Pericardium fibroblast (primary cell): ENCODE data around the gene SLC2A1. TPM values are rescaled to one million over a fixed set of nuclear protein-coding genes. Genes with fewer than 3 reads are reported as not detected.

Source experiments
- total RNA-seq: library from RNA; depleted of rRNA; stranded (reverse); fragments of >200 nt; gene quantifications from 2 replicates; pipeline ENCODE4 v1.2.3, GENCODE V29; 2015

Gene SLC2A1
- 85.2 and 131 TPM in 2 replicates for total RNA-seq

GRCh38 chr1:42958488-42959319, at the start of gene SLC2A1:
Gene SLC2A1 (minus strand): TSS chr1:42958868. CDS start chr1:42958651, 217 bp downstream.

Other genes starting within 250 kb of the SLC2A1 start
- not detected in 2 replicates for gene CLDN19, start 218.6 kb downstream of the SLC2A1 start, total RNA-seq
- 144 and 214 TPM in 2 replicates for gene P3H1, start 191.8 kb downstream of the SLC2A1 start, total RNA-seq
- gene C1orf50, start 191.6 kb downstream of the SLC2A1 start, total RNA-seq, result 2.2 and 7.5 TPM in 2 replicates
- gene TMEM269, start 173.9 kb downstream of the SLC2A1 start, total RNA-seq, result under 0.01 TPM in 1 of 2 replicates, not detected in the other
- gene ERMAP, start 141.7 kb downstream of the SLC2A1 start, total RNA-seq, result 6.7 and 18.8 TPM in 2 replicates
- gene SVBP, start 141.5 kb downstream of the SLC2A1 start, total RNA-seq, result 15.7 and 23.0 TPM in 2 replicates
- gene ZNF691, start 112.3 kb downstream of the SLC2A1 start, total RNA-seq, result 7.5 and 8.3 TPM in 2 replicates
- 40.0 and 73.6 TPM in 2 replicates for gene EBNA1BP2, start 213.4 kb upstream of the SLC2A1 start, total RNA-seq
- 0.23 and 0.26 TPM in 2 replicates for gene CFAP57, start 213.5 kb upstream of the SLC2A1 start, total RNA-seq